ENCODE measurements around the gene CPSF3. TPM values are rescaled to one million over a fixed set of nuclear protein-coding genes. Genes with fewer than 3 reads are reported as not detected.

Gene CPSF3
- total RNA-seq: 10 to 100 TPM; 20.5 to 48.5 (median 29.2) TPM

DNA sequence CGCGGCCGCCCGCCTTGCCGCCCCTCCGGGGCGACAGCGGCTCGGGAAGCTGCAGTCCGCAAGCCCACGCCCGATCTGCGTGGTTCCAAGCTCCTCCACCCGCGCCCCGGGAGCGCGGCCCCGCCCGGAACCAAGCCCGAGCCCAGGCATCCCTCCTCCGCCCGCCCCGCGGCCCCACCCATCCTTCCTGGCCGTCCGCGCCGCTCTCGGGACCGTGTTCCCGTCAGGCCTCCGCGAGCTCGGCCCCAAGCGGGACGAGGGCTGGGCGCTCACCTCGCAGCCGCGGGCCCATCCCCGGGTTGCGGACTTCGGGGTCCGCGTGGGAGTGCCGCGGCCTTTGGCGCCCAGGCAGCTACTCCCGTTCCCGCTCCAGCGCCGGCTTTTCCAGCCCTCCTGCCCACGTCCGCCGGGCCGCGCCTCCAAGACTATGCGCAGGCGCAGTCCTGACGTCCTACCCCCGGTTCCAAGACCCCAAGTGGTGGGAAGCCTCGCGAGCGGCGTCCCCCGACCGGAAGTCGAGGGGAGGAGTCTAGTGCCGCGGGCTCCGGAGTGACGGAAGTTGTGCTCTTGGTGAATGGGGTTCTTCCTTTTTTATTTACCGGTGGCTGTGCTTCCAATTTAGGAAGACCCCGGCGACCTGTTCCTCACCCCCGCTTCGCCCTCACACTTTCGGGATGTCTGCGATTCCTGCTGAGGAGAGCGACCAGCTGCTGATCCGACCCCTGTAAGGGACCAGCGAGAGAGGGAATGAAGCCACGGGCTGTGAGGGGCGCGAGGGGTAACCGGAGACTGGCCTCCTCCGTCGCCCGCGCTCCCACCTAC, at the start of gene CPSF3, which contains the start of gene ITGB1BP1:
CPSF3 (plus strand) TSS at position 555 of the 822 bp plus-strand sequence; CDS start at position 675, 120 bp downstream.
ITGB1BP1 (minus strand) TSS at position 429 of the 822 bp plus-strand sequence. CDS start 4,831 bp downstream, outside the sequence.
- H3K27me3 ChIP-seq: no peaks in the 10 kb centered on the region
- H3K36me3 ChIP-seq: no peaks in the 10 kb centered on the region
- TF ChIP-seq, protein P1, sequence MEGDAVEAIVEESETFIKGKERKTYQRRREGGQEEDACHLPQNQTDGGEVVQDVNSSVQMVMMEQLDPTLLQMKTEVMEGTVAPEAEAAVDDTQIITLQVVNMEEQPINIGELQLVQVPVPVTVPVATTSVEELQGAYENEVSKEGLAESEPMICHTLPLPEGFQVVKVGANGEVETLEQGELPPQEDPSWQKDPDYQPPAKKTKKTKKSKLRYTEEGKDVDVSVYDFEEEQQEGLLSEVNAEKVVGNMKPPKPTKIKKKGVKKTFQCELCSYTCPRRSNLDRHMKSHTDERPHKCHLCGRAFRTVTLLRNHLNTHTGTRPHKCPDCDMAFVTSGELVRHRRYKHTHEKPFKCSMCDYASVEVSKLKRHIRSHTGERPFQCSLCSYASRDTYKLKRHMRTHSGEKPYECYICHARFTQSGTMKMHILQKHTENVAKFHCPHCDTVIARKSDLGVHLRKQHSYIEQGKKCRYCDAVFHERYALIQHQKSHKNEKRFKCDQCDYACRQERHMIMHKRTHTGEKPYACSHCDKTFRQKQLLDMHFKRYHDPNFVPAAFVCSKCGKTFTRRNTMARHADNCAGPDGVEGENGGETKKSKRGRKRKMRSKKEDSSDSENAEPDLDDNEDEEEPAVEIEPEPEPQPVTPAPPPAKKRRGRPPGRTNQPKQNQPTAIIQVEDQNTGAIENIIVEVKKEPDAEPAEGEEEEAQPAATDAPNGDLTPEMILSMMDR (IDR thresholded peaks at IDR 0.05): peak in 1 of 2 donors; percentile 4
- TF ChIP-seq POLR2AphosphoS5 (IDR thresholded peaks at IDR 0.05) (peak in 2 of 3 donors; percentile 82 to 83), POLR2A (IDR thresholded peaks at IDR 0.05) (peak; percentile 5 to 38), EP300 (IDR thresholded peaks at IDR 0.05) (no peak)
- H3K4me1 ChIP-seq: peaks cover 38% of the 10 kb centered on the region
- H3K4me3 ChIP-seq: peak within 1 kb of the TSS; percentile 94
- WGBS: 0% methylated on average over 21 of the region's 91 CpGs
- DNase-seq (ENCODE audit: low spot score in 2 of 2): peak; percentile 97 to 98
- no peaks in the 10 kb centered on the region for H3K9me3 ChIP-seq
- H3K27ac ChIP-seq: peak within 1 kb of the TSS; percentile 89

DNA sequence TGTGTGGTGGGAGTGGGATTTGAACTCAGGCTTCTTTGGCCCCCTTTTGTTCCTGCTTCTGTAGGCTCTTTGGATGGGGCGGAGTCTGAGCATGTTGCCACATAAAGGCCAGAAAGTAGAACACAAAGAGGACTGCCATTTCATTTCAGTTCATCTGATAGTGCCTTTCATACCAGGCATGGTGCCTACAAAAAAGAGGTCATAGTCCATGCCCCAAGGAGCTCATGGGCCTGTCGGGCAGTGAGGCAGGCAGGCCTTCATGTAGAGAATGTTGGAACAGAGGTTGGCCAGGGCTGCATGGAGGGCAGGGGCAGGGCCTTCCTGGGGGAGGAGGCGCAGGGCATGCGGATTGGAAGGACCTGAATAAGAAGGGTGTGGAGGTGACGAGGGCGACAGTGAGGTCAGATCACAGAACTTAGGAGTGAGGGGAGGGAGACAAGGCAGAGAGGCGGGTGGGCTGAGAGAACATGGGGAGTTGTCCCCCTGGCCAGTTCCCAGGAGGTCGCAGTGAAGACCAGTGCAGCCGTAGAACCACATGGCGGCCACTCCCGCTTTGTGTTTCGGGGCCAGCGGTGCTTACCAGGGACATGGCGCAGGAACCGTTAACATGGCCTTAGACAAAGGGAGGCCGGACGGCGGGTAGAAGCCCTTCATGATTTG, 49.3 kb upstream of the CPSF3 start:
- H3K36me3 ChIP-seq: peaks cover 67% of the 10 kb centered on the region

DNA sequence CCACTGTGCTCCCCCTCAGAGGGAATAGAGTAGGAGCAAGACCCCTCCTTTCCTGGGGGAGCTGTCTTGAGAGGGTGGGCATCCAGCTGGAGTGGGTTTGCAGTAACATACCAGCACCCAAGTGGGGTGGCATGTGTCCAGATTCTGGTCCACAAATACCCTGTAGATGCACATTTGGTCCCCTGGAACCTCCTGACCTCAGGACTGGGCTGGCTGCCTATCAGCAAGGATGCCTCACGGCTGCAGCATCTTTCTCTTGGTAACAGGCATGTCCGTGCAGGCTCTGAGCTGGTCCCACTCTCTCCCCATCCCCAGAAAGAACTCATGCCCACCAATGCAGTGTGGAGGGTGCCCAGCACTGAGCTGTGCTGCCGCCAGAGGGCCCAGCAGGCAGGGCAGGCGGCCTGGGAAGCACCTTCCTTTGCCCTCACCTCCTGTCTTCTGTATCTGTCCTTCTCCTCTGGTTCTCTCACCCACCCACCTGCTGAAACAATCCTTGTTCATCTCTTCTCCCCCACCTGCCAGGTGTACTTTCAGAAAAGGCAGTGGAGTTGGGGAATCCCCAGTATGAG, 47.5 kb upstream of the CPSF3 start:
- H3K36me3 ChIP-seq: peaks cover 57% of the 10 kb centered on the region
- no peak for DNase-seq (ENCODE audit: low spot score in 2 of 2)
- peaks cover 21% of the 10 kb centered on the region for H3K4me1 ChIP-seq
- H3K4me3 ChIP-seq: no peak overlapping the region
- no peak for TF ChIP-seq POLR2AphosphoS5 (IDR thresholded peaks at IDR 0.05)
- no peak for TF ChIP-seq EP300 (IDR thresholded peaks at IDR 0.05)
- no peak for TF ChIP-seq POLR2A (IDR thresholded peaks at IDR 0.05)
- TF ChIP-seq, protein P1 (IDR thresholded peaks at IDR 0.05): no peak
- H3K9me3 ChIP-seq: no peaks in the 10 kb centered on the region
- 94% methylated on average over 3 of the region's 4 CpGs for WGBS
- no peaks in the 10 kb centered on the region for H3K27me3 ChIP-seq
- H3K27ac ChIP-seq: no peak overlapping the region

More for the DNA sequence above, 49.3 kb upstream of the CPSF3 start:
- Histone ChIP-seq H3K4me3 (no peak overlapping the region), H3K27me3 (no peaks in the 10 kb centered on the region), H3K4me1 (peaks cover 11% of the 10 kb centered on the region), H3K9me3 (no peaks in the 10 kb centered on the region), H3K27ac (no peak overlapping the region)
- 92% methylated on average over 18 of the region's 18 CpGs for WGBS
- peak in 1 of 2 donors; percentile 40 for DNase-seq (ENCODE audit: low spot score in 2 of 2)
- TF ChIP-seq POLR2AphosphoS5 (IDR thresholded peaks at IDR 0.05) (no peak), POLR2A (IDR thresholded peaks at IDR 0.05) (no peak), EP300 (IDR thresholded peaks at IDR 0.05) (no peak)
- TF ChIP-seq, protein P1 (IDR thresholded peaks at IDR 0.05): no peak

DNA sequence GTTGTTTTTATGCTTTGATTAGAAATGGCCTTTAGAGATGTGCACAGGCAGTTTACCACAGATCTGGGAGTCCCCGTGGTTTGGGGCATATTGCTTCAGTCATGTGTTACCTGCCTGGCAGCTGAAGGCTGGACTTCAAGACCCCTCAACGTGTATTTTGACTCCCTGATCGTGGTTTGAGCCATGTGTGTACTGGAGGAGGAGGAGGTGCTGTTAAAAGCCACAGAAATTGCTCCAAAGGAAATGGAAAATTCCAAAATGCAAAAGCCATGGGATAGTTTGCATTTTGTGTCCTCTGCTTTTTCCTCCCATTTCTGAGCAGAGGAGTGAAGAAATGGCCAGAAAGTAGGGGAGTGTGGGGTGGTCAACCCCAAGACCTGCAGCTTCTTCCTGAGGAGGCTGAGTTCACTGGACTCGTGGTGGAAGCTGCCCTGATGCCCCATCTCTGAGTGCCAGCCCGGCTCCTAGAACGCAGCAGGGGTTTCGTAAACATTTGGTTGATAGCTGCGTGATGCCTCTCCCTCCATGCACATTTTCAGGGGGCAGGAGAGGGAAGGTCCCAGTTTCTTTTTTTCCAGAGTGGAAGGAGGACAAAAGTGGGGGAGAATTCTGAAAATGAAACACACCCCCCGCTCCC, 45.9 kb upstream of the CPSF3 start:
- peak overlapping the region; percentile 60 for H3K27ac ChIP-seq
- peaks cover 53% of the 10 kb centered on the region for H3K36me3 ChIP-seq
- 75% methylated on average over 9 of the region's 9 CpGs for WGBS
- peaks cover 29% of the 10 kb centered on the region for H3K4me1 ChIP-seq
- peak in 1 of 2 donors; percentile 39 for DNase-seq (ENCODE audit: low spot score in 2 of 2)
- H3K27me3 ChIP-seq: no peaks in the 10 kb centered on the region
- H3K9me3 ChIP-seq: no peaks in the 10 kb centered on the region
- TF ChIP-seq POLR2AphosphoS5 (IDR thresholded peaks at IDR 0.05): no peak
- no peak for TF ChIP-seq POLR2A (IDR thresholded peaks at IDR 0.05)
- TF ChIP-seq, protein P1 (IDR thresholded peaks at IDR 0.05): no peak
- no peak for TF ChIP-seq EP300 (IDR thresholded peaks at IDR 0.05)
- no peak overlapping the region for H3K4me3 ChIP-seq

All from suprapubic skin (tissue), 4 donors.